Osteoblast (primary cell): ENCODE results near the gene MCFD2. TPM values are rescaled to one million over a fixed set of nuclear protein-coding genes. Genes with fewer than 3 reads are reported as not detected.

Source experiments
- DNase-seq: peaks from one replicate; pipeline ENCODE4 v3.0.0; 2011; ENCODE audit warnings: low spot score, mixed read lengths; ENCODE audit not compliant: insufficient read length; ENCODE audit errors: missing footprints
- H2AFZ ChIP-seq: 2 replicates; pipeline ENCODE4 v1.6.0; 2011; ENCODE audit warnings: mild to moderate bottlenecking, low read length
- H3K27ac ChIP-seq: 2 replicates; pipeline ENCODE4 v1.5.1; 2011; ENCODE audit warnings: mild to moderate bottlenecking, low read depth, low read length, moderate library complexity
- H3K27me3 ChIP-seq: 2 replicates; pipeline ENCODE4 v1.6.0; 2012; ENCODE audit warnings: mild to moderate bottlenecking, control low read depth, inconsistent platforms, low read length, moderate library complexity; ENCODE audit not compliant: insufficient read depth
- H3K36me3 ChIP-seq: 2 replicates; pipeline ENCODE4 v1.5.1; 2011; ENCODE audit warnings: mild to moderate bottlenecking, low read length, control low read depth, moderate library complexity; ENCODE audit not compliant: insufficient read depth
- H3K4me1 ChIP-seq: 2 replicates; pipeline ENCODE4 v1.5.1; 2011; ENCODE audit warnings: mild to moderate bottlenecking, low read length, control low read depth, moderate library complexity; ENCODE audit not compliant: insufficient read depth
- H3K4me2 ChIP-seq: 2 replicates; pipeline ENCODE4 v1.6.0; 2011; ENCODE audit warnings: mild to moderate bottlenecking, low read length; ENCODE audit not compliant: insufficient read depth
- H3K4me3 ChIP-seq: fragments of 200-600 bp; sonication (generic); 3 replicates; pipeline ENCODE4 v1.5.1; 2012; ENCODE audit warnings: mild to moderate bottlenecking, low read length, inconsistent platforms; ENCODE audit not compliant: insufficient read depth
- H3K79me2 ChIP-seq: 2 replicates; pipeline ENCODE4 v1.6.0; 2012; ENCODE audit warnings: mild to moderate bottlenecking, low read length, control low read depth, inconsistent platforms; ENCODE audit not compliant: insufficient read depth
- H3K9me3 ChIP-seq: 2 replicates; pipeline ENCODE4 v1.5.1; 2011; ENCODE audit warnings: low read depth, low read length, control low read depth
- H4K20me1 ChIP-seq: 2 replicates; pipeline ENCODE4 v1.6.0; 2012; ENCODE audit warnings: mild to moderate bottlenecking, low read length, control low read depth; ENCODE audit not compliant: insufficient read depth
- total RNA-seq: library from RNA; depleted of rRNA; stranded (reverse); fragments of >200 nt; gene quantifications from 2 replicates; pipeline ENCODE4 v1.2.3, GENCODE V29; 2012
- TF ChIP-seq, protein P1 (sequence below): IDR thresholded peaks from 2 replicates; pipeline ENCODE4 v1.5.1; 2011; ENCODE audit warnings: mild to moderate bottlenecking, low read depth, low read length, moderate library complexity; ENCODE audit errors: extremely low read depth

Gene MCFD2
- total RNA-seq, 1 donor = 136 TPM

DNA sequence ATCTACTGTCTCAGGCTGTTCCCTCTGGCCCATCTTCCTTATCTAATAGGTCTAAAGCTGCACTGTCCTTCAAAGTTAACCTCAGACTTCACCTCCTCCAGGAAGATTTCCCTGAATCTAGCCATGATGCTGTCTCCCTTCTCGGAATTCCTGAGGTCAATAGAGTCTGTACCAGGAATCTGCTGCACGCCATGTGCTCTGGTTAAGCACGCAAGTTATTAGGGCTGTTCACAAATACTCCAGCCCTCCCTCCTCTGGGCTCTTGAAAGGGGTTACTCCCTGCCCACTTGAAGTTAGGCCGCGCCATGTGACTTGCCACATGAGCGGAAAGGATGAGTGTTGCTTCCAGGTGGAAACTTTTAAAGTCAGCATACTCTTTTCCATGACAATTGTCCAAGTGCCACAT is 43.6 kb downstream of the MCFD2 start:
- peak overlapping the region; percentile 94 for H3K27ac ChIP-seq
- no peaks in the 10 kb centered on the region for H3K9me3 ChIP-seq
- H3K79me2 ChIP-seq = no peaks in the 10 kb centered on the region
- no peaks in the 10 kb centered on the region for H4K20me1 ChIP-seq
- H2AFZ ChIP-seq = no peak overlapping the region
- TF ChIP-seq, protein P1, sequence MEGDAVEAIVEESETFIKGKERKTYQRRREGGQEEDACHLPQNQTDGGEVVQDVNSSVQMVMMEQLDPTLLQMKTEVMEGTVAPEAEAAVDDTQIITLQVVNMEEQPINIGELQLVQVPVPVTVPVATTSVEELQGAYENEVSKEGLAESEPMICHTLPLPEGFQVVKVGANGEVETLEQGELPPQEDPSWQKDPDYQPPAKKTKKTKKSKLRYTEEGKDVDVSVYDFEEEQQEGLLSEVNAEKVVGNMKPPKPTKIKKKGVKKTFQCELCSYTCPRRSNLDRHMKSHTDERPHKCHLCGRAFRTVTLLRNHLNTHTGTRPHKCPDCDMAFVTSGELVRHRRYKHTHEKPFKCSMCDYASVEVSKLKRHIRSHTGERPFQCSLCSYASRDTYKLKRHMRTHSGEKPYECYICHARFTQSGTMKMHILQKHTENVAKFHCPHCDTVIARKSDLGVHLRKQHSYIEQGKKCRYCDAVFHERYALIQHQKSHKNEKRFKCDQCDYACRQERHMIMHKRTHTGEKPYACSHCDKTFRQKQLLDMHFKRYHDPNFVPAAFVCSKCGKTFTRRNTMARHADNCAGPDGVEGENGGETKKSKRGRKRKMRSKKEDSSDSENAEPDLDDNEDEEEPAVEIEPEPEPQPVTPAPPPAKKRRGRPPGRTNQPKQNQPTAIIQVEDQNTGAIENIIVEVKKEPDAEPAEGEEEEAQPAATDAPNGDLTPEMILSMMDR = no peak
- no peaks in the 10 kb centered on the region for H3K27me3 ChIP-seq
- H3K36me3 ChIP-seq = no peaks in the 10 kb centered on the region
- DNase-seq = peak; percentile 53
- H3K4me1 ChIP-seq = peaks cover 47% of the 10 kb centered on the region
- H3K4me3 ChIP-seq = no peak overlapping the region
- no peak overlapping the region for H3K4me2 ChIP-seq

DNA sequence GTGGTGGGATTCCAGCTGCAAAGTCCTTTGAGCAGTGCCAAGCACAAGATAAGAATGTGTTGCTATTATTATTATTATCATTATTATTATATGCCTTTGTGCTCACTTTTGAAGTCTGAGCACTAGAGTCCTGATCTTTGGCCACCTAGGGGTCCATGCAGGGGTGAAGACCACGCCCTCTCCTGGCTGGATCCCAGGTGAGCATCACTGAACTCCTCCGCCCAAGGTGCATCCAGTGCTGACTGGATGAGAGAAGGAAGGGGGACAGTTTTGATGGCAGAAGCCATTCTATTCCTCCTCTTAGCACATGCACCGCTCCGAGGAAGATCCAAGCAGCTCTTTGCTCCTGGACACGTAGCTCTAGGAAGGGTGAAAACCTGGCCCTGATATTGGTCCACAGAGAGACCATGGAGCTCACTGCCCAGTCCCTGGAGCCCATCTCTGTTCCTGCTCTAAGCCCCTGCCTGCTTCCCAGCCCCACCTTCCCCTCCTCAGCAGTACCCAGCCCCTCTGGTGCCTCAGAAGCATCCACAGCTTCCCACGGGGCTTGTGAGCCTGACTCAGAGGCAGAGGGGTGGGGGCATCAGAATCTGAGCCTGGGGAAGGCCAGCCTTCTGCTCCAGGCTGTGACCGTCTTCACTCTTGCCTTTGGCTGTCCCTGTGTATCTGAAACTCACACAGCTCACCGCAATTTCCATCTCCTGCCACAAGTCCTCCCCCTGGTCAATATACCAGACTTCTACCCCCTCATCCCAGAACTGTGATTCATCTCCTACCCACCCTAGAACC is 45.4 kb downstream of the MCFD2 start:
- DNase-seq = peak; percentile 90
- Histone ChIP-seq H3K27me3 (no peaks in the 10 kb centered on the region), H3K79me2 (no peaks in the 10 kb centered on the region), H3K27ac (peak overlapping the region; percentile 72), H3K9me3 (no peaks in the 10 kb centered on the region), H4K20me1 (no peaks in the 10 kb centered on the region), H2AFZ (no peak overlapping the region), H3K4me3 (no peak overlapping the region), H3K36me3 (no peaks in the 10 kb centered on the region), H3K4me1 (peaks cover 36% of the 10 kb centered on the region), H3K4me2 (no peak overlapping the region)
- TF ChIP-seq, protein P1 = no peak

DNA sequence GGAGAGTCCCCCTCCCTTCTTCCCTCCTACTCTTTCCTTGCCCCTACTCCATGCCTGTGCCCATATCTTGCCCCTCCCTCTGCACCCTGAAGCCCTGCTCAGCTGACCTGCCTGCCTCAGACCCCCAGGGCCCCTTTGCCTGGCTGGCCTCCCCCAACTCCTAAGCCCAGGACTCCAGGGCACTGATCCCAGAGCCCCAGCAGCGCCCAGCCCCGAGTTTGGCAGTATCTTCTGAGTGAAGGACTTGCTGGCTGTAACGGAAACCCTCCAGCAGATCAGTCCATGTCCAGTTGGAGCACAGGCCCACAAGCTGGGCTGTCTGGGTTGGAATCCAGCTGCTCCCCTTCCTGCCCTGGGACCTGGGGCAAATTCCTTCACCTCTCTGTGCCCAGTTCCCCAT is 46.0 kb downstream of the MCFD2 start:
- Histone ChIP-seq H3K36me3 (no peaks in the 10 kb centered on the region), H4K20me1 (no peaks in the 10 kb centered on the region), H2AFZ (no peak overlapping the region), H3K4me3 (no peak overlapping the region), H3K27ac (no peak overlapping the region), H3K4me2 (no peak overlapping the region), H3K4me1 (peaks cover 31% of the 10 kb centered on the region), H3K79me2 (no peaks in the 10 kb centered on the region), H3K27me3 (no peaks in the 10 kb centered on the region), H3K9me3 (no peaks in the 10 kb centered on the region)
- TF ChIP-seq, protein P1 = no peak
- DNase-seq = no peak

DNA sequence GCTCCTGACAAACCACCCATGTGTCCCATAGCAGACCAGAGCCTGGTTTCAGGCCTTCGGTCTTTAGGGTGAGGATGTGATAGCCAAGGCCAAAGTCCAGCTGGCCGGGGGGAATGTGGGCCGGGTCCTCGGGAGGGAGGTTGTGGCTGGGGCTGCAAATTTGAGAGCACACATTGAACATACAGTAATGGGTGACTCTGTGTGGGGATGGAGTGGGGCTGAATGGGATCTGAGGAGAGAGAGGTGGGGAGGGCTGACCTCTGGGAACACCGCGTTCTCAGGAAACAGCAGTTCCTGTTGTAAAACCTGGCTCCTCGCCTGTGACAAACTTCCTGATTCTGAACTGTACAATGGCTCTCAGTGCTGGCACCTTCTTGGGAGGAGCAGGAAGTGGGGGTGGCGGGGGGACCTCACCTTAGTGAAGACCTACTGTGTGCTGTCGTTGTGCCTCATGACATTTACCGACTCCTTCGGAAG is 48.8 kb downstream of the MCFD2 start:
- Histone ChIP-seq H3K36me3 (no peaks in the 10 kb centered on the region), H3K9me3 (no peaks in the 10 kb centered on the region), H2AFZ (no peak overlapping the region), H3K4me2 (no peak overlapping the region), H3K27ac (no peak overlapping the region), H3K79me2 (no peaks in the 10 kb centered on the region), H4K20me1 (no peaks in the 10 kb centered on the region), H3K27me3 (no peaks in the 10 kb centered on the region), H3K4me1 (peaks cover 15% of the 10 kb centered on the region), H3K4me3 (no peak overlapping the region)
- DNase-seq = no peak
- TF ChIP-seq, protein P1 = no peak
